Esophagus squamous epithelium (tissue), 4 donors: ENCODE measurements around the gene MCTP2.

Experiments
- POLR2A ChIP-seq, 4 donors: fragments of 450-650 bp; IDR thresholded peaks; one replicate each; pipeline ENCODE4 v1.6.1; 2017; ENCODE audit warnings: antibody characterized with exemption in 4 of 4, mild to moderate bottlenecking in 4 of 4, moderate library complexity in 3 of 4
- TF ChIP-seq, protein P1 (sequence below), 6 experiments: fragments of 450-650 bp in 4 of 6; fragments of 200-600 bp in 2 of 6; sonication (generic) in 2 of 6; IDR thresholded peaks; one replicate each; pipeline ENCODE4 v1.5.1; 2016 to 2019; ENCODE audit warnings: antibody characterized with exemption in 6 of 6, mild to moderate bottlenecking in 4 of 6, moderate library complexity in 4 of 6

GRCh38 chr15:94400526-94401298 lies 169.4 kb downstream of the MCTP2 start:
- TF ChIP-seq, protein P1, sequence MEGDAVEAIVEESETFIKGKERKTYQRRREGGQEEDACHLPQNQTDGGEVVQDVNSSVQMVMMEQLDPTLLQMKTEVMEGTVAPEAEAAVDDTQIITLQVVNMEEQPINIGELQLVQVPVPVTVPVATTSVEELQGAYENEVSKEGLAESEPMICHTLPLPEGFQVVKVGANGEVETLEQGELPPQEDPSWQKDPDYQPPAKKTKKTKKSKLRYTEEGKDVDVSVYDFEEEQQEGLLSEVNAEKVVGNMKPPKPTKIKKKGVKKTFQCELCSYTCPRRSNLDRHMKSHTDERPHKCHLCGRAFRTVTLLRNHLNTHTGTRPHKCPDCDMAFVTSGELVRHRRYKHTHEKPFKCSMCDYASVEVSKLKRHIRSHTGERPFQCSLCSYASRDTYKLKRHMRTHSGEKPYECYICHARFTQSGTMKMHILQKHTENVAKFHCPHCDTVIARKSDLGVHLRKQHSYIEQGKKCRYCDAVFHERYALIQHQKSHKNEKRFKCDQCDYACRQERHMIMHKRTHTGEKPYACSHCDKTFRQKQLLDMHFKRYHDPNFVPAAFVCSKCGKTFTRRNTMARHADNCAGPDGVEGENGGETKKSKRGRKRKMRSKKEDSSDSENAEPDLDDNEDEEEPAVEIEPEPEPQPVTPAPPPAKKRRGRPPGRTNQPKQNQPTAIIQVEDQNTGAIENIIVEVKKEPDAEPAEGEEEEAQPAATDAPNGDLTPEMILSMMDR (IDR thresholded peaks at IDR 0.05), result no peak
- no peak for TF ChIP-seq POLR2A (IDR thresholded peaks at IDR 0.05)
